ENCODE measurements around the gene BRSK1.
"Not testable (repeated sequence)": the region's sequence is repeated elsewhere in the genome, so short reads cannot be mapped to it uniquely, and the experiment has no call there.

The BRSK1 gene

GRCh38 chr19:55304279-55304978, 20.6 kb downstream of the BRSK1 start:
- DNase-seq (ENCODE audit: low spot score): peak; percentile 44

GRCh38 chr19:55304980-55305379, 21.2 kb downstream of the BRSK1 start:
- no peak for DNase-seq (ENCODE audit: low spot score)

GRCh38 chr19:55305491-55305890, 21.7 kb downstream of the BRSK1 start:
- peak; percentile 47 for DNase-seq (ENCODE audit: low spot score)

- DNase-seq (ENCODE audit: low spot score): no peak
Measured at GRCh38 chr19:55305983-55306562, 22.3 kb downstream of the BRSK1 start.

GRCh38 chr19:55306712-55307111, 22.9 kb downstream of the BRSK1 start:
- DNase-seq (ENCODE audit: low spot score): no peak

- no peak for DNase-seq (ENCODE audit: low spot score)
Measured at GRCh38 chr19:55308281-55308680, 24.5 kb downstream of the BRSK1 start.

- DNase-seq (ENCODE audit: low spot score): no peak
Measured at GRCh38 chr19:55309448-55309847, 25.7 kb downstream of the BRSK1 start.

- DNase-seq (ENCODE audit: low spot score): no peak
Measured at GRCh38 chr19:55310498-55310897, 26.7 kb downstream of the BRSK1 start.

GRCh38 chr19:55311397-55311796, 27.6 kb downstream of the BRSK1 start:
- no peak for DNase-seq (ENCODE audit: low spot score)

- no peak for DNase-seq (ENCODE audit: low spot score)
Measured at GRCh38 chr19:55311797-55312196, 28.0 kb downstream of the BRSK1 start.

GRCh38 chr19:55312621-55313512, 29.1 kb downstream of the BRSK1 start:
- no peak for DNase-seq (ENCODE audit: low spot score)

- no peak for DNase-seq (ENCODE audit: low spot score)
Measured at GRCh38 chr19:55314396-55314795, 30.6 kb downstream of the BRSK1 start.

GRCh38 chr19:55315956-55316525, 32.2 kb downstream of the BRSK1 start:
- DNase-seq (ENCODE audit: low spot score): no peak

- DNase-seq (ENCODE audit: low spot score): no peak
Measured at GRCh38 chr19:55316646-55317045, 32.8 kb downstream of the BRSK1 start.

- no peak for DNase-seq (ENCODE audit: low spot score)
Measured at GRCh38 chr19:55319785-55320184, 36.0 kb downstream of the BRSK1 start.

- no peak for DNase-seq (ENCODE audit: low spot score)
Measured at GRCh38 chr19:55320844-55321419, 37.1 kb downstream of the BRSK1 start.

GRCh38 chr19:55321466-55322137, 37.8 kb downstream of the BRSK1 start:
- DNase-seq (ENCODE audit: low spot score): no peak

GRCh38 chr19:55322204-55322885, 38.5 kb downstream of the BRSK1 start:
- DNase-seq (ENCODE audit: low spot score): no peak

GRCh38 chr19:55324662-55325061, 40.9 kb downstream of the BRSK1 start:
- no peak for DNase-seq (ENCODE audit: low spot score)

GRCh38 chr19:55325172-55325571, 41.4 kb downstream of the BRSK1 start, which contains the start of gene TMEM150B:
Gene TMEM150B, minus strand, starts transcription at chr19:55325341. Its CDS starts 4,305 bp downstream, at chr19:55321036.
- no peak for DNase-seq (ENCODE audit: low spot score)

- DNase-seq (ENCODE audit: low spot score): not testable (repeated sequence)
Measured at GRCh38 chr19:55328774-55329318, 45.0 kb downstream of the BRSK1 start.
